Muscle of arm (tissue), 12 donors: ENCODE measurements around the gene CCL22. TPM values are rescaled to one million over a fixed set of nuclear protein-coding genes. Genes with fewer than 3 reads are reported as not detected.
"Not testable (repeated sequence)": the region's sequence is repeated elsewhere in the genome, so short reads cannot be mapped to it uniquely, and the experiment has no call there.

ENCODE experiments used
- DNase-seq: peaks from one replicate; pipeline ENCODE4 v3.0.0-alpha.2; 2013
- polyA plus RNA-seq, 12 donors: library from polyadenylated mRNA; unstranded; fragments of 120-200 nt; gene quantifications; one replicate each; pipeline ENCODE4 v1.2.1, GENCODE V29; 2013; ENCODE audit not compliant: insufficient read length in 12 of 12

CCL22 gene
- polyA plus RNA-seq, 12 donors, result 0.05 to 0.88 (median 0.11) TPM; not detected in 3

DNA sequence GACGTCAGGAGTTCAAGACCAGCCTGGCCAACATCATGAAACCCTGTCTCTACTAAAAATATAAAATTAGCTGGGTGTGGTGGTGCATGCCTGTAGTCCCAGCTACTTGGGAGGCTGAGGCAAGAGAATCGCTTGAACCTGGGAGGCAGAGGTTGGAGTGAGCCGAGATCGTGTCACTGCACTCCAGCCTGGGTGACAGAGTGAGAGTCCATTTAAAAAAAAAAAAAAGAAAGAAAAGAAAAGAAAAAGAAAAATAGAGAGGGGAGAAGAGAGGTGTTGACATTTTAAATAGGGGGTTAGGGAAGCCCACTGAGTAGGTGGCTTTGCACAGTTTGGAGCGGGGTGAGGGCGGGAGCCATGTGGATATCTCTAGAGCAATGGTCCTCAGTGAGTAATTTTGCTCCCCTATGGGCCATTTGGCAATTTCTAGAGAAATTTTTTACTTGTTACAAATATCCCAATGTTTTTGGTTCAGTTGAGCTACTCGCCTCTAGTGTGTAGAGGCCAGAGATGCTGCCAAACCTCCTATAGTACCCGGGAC is 16.4 kb downstream of the CCL22 start:
- DNase-seq, result not testable (repeated sequence)

GRCh38 chr16:57376313-57376818 is 17.8 kb downstream of the CCL22 start:
- no peak for DNase-seq

GRCh38 chr16:57377080-57377841 is 18.7 kb downstream of the CCL22 start:
- DNase-seq, result no peak

DNA sequence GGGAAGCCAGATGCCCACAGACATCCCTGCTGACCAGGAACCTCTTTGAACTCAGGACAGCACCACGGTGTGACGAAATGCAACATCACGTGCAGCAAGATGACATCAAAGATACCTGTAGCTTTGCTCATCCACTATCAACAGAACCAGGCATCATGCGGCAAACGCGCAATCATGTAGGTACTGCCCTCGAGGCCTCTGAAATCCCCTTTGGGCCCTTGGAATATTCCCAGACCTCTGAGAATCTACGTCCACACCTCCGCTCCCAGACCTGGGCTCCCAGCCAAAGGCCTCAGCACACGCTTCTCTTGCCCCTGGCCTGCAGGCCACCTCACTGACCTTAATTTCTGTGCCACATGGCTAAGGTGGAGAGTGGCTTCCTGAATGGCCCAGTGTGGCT is 21.0 kb downstream of the CCL22 start:
- no peak for DNase-seq

DNA sequence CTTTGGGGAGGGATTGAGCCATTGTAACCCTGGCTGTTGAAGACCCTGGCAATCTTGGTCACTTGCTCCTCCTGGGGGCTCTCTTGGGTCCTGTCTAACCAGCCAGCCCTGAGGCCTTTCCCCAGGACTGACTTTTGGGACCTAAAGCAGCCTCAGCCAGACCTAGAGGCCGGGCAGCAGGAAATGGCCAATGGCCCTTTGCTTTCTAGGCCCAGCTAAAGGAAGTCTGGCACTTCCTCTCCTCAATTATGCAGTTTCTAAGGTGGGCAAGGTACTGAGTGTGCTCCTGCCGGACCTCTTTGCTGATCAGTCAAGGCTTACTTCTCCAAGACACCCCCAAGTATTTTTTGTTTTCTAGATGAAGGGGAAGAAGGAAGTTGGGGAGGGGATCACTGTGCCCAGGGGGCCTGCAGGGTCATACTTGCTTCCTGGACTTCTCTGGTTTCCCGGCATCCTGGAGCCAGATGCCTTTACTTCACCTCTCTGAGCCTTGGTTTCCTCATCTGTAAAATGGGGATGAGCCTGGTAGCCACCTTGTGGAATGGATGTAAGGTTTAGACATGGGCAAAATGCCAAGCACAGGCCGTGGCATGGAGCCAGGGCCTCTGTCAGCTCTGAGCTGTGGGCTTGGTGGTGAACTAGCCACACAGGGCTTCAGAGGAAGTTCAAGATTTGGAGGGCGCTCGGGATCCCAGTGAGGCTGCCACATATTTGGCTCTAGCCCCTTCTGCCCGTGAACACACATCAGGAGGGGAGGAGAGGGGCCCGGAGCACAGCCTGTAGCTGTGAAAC is 22.3 kb downstream of the CCL22 start:
- DNase-seq, result no peak

- no peak for DNase-seq
Measured at GRCh38 chr16:57381791-57382534, 23.4 kb downstream of the CCL22 start.

- no peak for DNase-seq
Measured at GRCh38 chr16:57382535-57383275, 24.1 kb downstream of the CCL22 start.

DNA sequence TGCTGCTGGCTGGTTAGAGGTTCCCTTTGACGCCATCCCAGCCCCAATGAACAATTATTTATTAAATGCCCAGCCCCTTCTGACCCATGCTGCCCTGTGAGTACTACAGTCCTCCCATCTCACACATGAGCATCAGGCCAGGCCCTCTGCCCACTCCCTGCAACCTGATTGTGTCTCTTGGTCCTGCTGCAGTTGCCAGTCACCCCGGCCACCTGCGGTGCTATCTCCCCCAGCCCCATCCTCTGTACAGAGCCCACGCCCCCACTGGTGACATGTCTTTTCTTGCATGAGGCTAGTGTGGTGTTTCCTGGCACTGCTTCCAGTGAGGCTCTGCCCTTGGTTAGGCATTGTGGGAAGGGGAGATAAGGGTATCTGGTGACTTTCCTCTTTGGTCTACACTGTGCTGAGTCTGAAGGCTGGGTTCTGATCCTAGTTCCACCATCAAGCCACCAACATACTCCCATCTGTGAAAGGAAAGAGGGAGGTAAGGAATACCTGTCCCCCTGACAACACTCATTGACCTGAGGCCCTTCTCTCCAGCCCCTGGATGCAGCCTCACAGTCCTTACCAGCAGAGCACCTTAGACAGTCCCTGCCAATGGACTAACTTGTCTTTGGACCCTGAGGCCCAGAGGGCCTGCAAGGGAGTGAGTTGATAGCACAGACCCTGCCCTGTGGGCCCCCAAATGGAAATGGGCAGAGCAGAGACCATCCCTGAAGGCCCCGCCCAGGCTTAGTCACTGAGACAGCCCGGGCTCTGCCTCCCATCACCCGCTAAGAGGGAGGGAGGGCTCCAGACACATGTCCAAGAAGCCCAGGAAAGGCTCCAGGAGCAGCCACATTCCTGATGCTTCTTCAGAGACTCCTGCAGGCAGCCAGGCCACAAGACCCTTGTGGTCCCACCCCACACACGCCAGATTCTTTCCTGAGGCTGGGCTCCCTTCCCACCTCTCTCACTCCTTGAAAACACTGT is 25.0 kb downstream of the CCL22 start:
- DNase-seq, result no peak

DNA sequence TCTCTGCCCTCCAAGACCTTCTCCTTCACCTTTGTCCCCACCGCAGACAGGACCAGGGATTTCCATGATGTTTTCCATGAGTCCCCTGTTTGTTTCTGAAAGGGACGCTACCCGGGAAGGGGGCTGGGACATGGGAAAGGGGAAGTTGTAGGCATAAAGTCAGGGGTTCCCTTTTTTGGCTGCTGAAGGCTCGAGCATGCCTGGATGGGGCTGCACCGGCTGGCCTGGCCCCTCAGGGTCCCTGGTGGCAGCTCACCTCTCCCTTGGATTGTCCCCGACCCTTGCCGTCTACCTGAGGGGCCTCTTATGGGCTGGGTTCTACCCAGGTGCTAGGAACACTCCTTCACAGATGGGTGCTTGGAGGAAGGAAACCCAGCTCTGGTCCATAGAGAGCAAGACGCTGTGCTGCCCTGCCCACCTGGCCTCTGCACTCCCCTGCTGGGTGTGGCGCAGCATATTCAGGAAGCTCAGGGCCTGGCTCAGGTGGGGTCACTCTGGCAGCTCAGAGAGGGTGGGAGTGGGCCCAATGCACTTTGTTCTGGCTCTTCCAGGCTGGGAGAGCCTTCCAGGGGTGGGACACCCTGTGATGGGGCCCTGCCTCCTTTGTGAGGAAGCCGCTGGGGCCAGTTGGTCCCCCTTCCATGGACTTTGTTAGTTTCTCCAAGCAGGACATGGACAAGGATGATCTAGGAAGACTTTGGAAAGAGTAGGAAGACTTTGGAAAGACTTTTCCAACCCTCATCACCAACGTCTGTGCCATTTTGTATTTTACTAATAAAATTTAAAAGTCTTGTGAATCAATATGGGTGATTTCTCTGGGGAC is 25.9 kb downstream of the CCL22 start:
- DNase-seq, result no peak

GRCh38 chr16:57385083-57385482 is 26.5 kb downstream of the CCL22 start:
- no peak for DNase-seq

GRCh38 chr16:57386381-57386951 is 27.9 kb downstream of the CCL22 start:
- DNase-seq, result peak; percentile 64

GRCh38 chr16:57387598-57388354 is 29.2 kb downstream of the CCL22 start:
- DNase-seq, result no peak

DNA sequence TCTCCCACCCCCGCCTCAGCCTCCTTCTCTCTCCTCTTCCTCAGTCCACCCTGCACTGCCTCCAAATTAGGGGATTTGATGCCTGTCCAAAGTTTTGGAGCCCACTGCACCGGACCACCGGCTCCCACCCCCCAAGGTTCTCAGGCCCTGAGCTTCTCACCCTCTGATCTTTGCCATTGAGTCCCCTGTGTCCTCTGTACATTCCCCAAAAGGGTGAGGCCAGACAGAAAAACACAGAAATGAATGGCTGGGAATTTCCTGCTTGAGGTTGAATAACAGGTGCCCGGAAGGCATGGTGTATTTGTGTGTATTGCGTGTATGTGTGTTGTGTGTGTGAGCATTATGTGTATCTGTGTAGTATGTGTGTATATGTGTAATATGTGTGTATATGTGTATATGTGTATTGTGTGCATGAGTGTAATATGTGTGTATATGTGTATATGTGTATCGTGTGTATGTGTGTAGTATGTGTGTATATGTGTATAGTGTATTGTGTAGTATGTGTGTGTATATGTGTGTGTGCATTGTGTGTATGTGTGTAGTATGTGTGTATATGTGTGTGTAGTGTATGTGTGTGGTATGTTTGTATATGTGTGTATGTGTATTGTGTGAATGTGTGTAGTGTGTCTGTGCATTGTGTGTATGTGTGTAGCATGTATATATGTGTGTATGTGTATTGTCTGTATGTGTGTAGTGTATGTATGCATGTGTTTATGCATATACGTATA is 29.9 kb downstream of the CCL22 start:
- DNase-seq, result no peak

DNA sequence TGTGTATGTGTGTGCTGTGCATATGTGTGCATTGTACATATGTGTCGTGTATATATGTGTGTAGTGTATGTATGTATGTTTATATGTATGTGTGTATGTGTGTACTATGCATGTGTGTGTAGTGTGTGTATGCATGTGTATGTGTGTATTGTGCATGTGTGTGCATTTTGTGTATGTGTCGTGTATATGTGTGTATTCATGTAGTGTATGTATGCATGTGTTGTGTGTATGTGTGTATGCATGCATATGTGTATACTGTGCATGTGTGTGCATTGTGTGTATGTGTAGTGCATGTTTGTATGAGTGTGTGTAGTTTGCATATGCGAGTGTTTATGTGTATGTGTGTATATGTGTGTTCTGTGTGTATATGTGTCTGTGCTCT is 30.5 kb downstream of the CCL22 start:
- no peak for DNase-seq

- no peak for DNase-seq
Measured at GRCh38 chr16:57390636-57391295, 32.2 kb downstream of the CCL22 start.

GRCh38 chr16:57391300-57391699 is 32.7 kb downstream of the CCL22 start:
- DNase-seq, result no peak

DNA sequence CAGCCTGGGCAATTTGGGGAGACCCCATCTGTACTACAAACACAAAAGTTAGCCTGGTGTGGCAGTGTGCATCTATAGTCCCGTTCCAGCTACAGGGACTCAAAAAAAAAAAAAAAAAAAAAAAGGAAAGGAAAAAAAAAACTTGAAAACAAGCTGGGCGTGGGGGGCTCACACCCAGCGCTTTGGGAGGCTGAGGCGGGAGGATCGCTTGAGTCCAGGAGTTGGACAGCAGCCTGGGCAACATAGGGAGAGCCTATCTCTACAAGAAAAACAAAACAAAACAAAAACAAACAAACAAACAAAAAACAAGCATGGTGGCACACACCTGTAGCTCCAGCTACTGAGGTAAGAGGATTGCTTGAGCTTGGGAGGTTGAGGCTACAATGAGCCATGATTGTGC is 33.1 kb downstream of the CCL22 start:
- no peak for DNase-seq
